ENCODE results near the gene CEP97. TPM values are rescaled to one million over a fixed set of nuclear protein-coding genes. Genes with fewer than 3 reads are reported as not detected.
"Not testable (repeated sequence)": the region's sequence is repeated elsewhere in the genome, so short reads cannot be mapped to it uniquely, and the experiment has no call there.

Gene CEP97
- total RNA-seq, 1 donor from 2014 or later = 69.6 TPM

DNA sequence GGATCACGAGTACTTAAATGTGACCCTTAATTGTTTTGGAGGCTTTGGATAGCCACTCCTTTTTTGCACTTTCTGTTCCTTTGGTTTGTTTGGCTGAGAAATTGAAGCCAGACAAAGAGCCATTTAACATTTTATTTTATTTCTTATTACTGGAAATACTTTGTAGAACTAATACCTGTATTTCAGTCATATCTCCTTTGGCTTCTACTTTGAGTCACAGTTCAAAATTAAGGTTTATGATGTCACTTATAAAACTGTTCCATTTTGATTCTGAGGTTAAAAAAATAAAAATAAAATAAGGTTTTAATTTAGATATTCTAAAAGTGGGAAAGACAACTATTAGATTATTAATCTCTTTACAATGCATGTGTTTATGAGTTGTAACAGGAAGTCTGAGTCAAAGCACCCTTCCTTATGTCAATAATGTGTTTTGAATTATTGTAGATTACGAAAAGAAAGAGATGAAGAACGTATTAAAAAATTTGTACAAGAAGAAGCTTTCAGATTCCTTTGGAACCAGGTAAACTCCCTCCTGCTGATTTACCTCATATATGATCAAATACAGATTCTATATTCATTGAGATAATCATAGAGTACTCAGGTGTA is 37.7 kb downstream of the CEP97 start:
- no peak for DNase-seq

DNA sequence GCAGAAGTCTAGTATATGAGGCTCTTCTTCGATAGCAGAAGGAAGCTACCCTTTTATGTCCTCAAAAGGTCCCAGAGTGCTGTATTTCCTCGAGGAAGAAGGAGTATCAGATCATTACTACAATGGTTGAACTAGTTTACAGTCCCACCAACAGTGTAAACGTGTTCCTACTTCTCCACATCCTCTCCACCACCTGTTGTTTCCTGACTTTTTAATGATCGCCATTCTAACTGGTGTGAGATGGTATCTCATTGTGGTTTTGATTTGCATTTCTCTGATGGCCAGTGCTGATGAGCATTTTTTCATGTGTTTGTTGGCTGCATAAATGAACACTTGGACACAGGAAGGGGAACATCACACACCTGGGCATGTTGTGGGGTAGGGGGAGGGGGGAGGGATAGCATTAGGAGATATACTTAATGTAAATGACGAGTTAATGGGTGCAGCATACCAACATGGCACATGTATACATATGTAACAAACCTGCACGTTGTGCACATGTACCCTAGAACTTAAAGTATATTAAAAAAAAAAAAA is 53.4 kb downstream of the CEP97 start:
- DNase-seq = not testable (repeated sequence)

- DNase-seq = no peak
Measured at GRCh38 chr3:101778385-101779046, 54.1 kb downstream of the CEP97 start.

DNA sequence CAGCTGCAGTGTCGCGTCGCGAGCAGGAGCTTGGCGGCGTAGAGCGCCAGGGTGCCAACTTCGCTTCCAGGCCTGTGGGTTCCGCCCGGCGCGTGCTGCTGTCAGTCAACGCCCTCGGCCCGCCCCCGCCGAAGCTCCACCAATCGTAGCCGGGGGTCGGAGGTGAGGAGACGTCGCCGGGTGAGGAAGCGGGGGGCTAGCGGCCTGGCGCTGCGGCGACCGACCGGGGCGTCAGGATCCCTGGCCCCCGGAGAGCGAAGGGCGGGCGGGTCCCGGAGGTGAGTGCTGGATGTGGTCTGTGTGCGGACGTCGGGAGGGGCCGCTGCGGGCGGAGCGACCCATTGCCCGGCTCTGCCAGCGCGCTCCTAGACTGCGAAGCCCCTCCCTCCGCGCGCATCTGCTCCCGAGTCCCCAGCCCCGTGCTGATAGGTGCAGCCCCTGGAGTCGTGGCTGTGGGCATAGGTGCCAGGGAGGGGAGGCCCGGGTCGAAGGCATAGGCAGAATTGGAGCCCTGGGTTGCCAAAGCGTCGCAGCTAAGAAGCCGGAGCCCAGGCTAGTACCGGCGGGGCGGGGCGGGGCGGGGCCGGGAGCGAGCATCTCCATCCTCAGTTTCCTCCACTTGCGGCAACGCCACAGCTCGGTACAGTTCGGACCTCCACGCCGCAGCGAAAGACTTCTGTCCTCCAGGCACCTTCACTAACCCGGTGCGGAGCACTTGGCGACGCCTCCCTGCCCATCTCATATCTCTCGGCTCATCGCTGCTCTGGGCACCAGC is 54.8 kb downstream of the CEP97 start, which contains the start of gene NXPE3:
Gene NXPE3, plus strand, starts transcription at position 165 of the 775 bp plus-strand sequence. CDS start 6,386 bp downstream, outside the sequence.
- peak; percentile 93 for DNase-seq

DNA sequence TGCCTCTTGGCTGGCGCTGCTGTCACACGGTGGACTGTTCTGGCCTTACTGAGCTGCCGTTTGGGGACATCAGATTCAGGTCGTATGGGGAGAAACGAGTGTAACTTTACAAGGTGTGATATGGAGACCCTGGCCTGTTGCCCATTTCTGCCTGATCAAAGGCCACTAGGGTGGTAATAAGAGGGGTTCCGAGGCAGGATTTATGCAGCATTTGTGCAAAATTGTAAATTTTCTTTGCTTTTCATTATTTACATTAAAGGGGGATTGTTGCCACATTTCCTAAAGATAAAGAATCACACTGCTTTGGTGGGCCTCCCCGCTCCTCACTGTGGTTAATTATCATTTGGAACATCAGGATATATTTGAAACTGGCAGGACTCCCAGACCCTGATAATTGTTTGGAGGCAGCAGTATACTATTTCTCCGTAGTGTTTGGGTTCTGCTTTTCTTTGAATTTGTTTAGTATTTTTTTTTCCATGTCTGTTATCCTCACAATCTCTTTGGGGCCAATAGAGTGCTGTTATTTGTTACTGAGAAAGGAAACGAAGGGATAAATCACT is 55.5 kb downstream of the CEP97 start:
- DNase-seq = no peak

- DNase-seq = no peak
Measured at GRCh38 chr3:101780661-101781060, 56.2 kb downstream of the CEP97 start.

DNA sequence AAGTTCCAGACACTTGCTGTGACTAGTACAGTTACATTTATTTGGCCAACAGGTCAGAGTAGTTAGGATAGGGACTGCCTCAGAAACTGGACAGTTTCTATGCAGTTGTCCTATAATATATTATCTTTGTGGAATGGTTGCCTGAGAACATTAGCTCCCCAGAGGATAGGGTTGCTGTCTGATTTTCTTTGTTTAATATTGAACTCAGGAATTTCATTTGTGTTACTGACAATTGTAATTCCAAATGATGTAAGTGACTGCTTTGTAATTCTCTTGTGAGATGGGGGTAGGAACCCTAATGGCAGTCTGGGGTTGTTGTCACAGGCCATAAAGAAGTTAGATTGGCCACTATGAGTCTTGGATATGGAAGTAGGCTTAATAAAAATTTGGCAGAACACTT is 56.8 kb downstream of the CEP97 start:
- DNase-seq = no peak

GRCh38 chr3:101784855-101785613 is 60.6 kb downstream of the CEP97 start:
- DNase-seq = no peak

- no peak for DNase-seq
Measured at GRCh38 chr3:101791778-101792177, 67.4 kb downstream of the CEP97 start.

- DNase-seq = no peak
Measured at GRCh38 chr3:101796077-101796680, 71.8 kb downstream of the CEP97 start.

DNA sequence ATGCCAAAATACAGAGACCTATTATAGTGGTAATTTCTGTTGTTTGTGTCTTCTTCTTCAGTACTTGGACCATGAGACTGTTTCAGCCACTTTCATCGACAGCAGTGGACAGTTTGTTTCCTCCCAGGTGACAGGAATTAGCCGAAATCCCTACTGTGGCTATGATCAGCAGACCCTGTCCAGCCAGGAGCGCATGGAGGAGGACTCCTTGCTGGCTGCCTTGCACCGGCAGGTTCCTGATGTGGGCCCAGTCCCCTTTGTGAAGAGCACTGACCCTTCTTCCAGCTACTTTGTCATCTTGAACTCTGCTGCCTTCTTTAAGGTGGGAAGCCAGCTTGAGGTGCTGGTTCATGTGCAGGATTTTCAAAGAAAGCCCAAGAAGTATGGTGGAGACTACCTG is 76.8 kb downstream of the CEP97 start:
- DNase-seq = no peak

- DNase-seq = no peak
Measured at GRCh38 chr3:101802179-101802578, 77.8 kb downstream of the CEP97 start.

- peak; percentile 17 for DNase-seq
Measured at GRCh38 chr3:101803173-101803782, 78.9 kb downstream of the CEP97 start.

DNA sequence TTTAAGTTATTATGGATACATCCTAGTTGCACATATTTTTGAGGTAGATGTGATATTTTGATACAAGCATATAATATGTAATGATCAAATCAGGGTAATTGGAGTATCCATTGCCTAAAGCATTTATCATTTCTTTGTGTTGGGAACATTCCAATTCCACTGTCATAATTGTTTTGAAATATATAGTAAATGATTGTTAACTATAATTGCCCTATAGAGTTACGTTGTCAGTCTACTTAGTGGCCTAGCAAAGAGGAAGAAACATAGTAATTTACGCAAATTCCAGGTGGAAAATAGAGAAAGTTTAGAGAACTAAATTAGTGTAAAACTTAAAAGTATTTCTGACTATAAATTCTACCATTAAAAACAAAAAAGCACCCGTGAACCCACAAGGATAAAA is 79.5 kb downstream of the CEP97 start:
- DNase-seq = no peak

GRCh38 chr3:101806491-101806890 is 82.1 kb downstream of the CEP97 start:
- no peak for DNase-seq

DNA sequence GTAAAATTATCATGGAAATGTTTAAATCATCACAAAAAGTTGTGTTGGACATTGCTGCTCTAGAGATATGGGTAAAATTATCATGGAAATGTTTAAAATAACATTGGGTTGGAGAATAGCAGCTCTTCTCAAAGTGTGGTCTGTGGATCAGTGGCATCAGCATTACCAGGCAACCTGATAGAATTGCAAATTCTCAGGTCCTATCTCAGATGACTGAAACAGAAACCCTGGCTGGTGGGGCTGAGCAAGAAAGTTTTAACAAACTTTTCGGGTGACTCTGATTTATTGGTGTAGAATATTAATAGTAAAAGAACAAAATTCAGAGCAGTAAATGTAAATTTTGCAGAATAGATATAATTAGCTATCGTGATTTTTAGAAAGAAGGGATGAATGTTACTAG is 83.5 kb downstream of the CEP97 start:
- no peak for DNase-seq

DNA sequence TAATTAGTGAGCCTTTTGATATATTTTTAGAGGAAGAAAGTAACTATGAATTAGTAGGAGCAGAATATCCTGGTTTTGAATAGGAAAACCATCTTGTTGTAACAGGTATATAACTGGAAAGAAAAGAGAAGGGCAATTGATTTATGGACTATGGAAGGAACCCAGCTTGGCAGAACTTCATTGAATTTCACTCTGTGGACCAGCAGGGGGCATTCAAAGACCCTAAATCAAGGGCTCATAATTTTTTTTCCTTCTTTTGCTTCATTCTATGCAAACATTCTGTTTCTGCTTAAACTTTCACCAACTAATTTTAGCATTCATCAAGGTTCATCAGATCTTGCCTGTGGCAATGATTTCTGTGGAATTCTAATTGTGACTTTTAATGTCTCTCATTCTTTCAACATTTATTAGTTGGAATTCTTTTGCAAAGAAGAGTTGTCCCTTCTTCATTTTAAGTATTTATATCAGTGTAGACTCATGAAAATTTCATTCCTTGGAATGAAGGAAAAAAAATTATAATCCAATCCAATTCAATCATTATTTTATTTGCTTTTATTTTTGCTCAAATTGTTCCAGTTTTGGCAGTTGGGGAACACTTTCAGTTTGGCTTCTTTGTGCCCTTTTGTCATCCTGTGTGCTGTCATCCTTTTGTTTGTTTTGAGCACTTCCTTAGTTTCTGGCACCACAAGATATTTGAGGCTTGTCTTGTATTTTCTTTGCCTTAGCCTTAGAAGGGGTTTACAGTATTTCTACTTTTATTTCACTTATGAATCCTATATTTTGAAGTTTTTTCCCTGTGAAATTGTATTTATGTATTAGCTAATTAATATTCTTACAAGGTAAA is 85.0 kb downstream of the CEP97 start:
- no peak for DNase-seq

- DNase-seq = no peak
Measured at GRCh38 chr3:101810022-101810418, 85.6 kb downstream of the CEP97 start.

GRCh38 chr3:101811875-101812274 is 87.5 kb downstream of the CEP97 start:
- no peak for DNase-seq

DNA sequence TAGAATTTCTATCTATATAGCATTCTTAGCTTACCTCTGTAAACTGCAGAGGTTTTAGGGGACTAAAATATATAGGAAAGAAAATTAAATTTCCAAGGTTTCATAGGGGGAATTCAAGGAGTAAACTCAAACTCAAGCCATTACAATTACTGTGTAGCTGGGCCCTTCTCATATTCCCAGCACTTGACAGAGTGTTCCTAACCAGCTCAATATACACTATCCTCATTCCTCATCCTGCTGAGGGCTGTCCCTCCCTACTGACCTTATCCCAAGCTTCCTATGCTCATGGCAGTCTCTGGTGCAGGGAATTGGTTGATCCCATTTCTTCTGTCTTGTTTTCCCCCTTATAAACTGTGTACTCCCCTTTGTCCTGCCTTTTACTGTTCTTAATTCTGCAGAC is 88.5 kb downstream of the CEP97 start:
- no peak for DNase-seq

Data from occipital lobe (tissue), 2 donors.